Lower leg skin (tissue), 3 donors: ENCODE data around the gene NTM.

Experiments
- CTCF ChIP-seq, 3 donors: fragments of 450-650 bp; IDR thresholded peaks; one replicate each; pipeline ENCODE4 v1.5.1; 2016; ENCODE audit warnings: antibody characterized with exemption in 3 of 3, mild to moderate bottlenecking in 3 of 3, moderate library complexity in 2 of 3
- POLR2A ChIP-seq, 2 donors: fragments of 450-650 bp; IDR thresholded peaks; one replicate each; pipeline ENCODE4 v1.6.1; 2016 to 2017; ENCODE audit warnings: antibody characterized with exemption in 2 of 2, mild to moderate bottlenecking in 1 of 2, moderate library complexity in 1 of 2

GRCh38 chr11:131749101-131749500 lies 378.7 kb downstream of the NTM start:
- TF ChIP-seq CTCF (IDR thresholded peaks at IDR 0.05) (no peak), POLR2A (IDR thresholded peaks at IDR 0.05) (no peak)
